ENCODE results near the gene STPG4. TPM values are rescaled to one million over a fixed set of nuclear protein-coding genes. Genes with fewer than 3 reads are reported as not detected.

Gene STPG4
- total and polyA plus RNA-seq, 12 donors: 0.06 to 0.45 (median 0.44) TPM; not detected in 9

DNA sequence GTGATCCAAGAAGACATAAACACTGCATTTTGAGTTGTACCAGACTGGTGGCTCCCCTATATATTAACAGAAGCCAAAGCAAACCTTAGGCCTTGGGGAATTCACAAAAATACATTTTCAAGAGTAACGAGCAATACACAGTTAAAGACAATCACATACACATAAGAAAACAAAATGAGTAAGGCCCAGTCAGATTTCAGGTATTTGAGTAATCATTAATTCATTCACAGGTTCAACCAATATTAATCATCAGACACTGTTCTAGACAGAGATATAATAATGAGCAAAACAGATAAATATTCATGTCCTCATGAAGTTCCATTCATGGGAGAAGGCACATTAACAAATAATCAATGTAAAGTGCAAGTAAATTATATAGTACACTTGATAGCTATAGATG is 9.6 kb downstream of the STPG4 start:
- TF ChIP-seq CTCF (IDR thresholded peaks at IDR 0.05): no peak
- Histone ChIP-seq H3K27me3 (no peaks in the 10 kb centered on the region), H3K9me3 (no peaks in the 10 kb centered on the region), H3K27ac (no peak overlapping the region), H3K4me1 (no peaks in the 10 kb centered on the region), H3K4me3 (no peak overlapping the region), H3K36me3 (peaks cover 0 to 86% (median 16%) of the 10 kb centered on the region in 9 donors)
- intact Hi-C loops (cut with DNase I): no loop called here
- 86 to 99% methylated on average over 1 of the region's 1 CpG for WGBS, 2 donors
- DNase-seq (no peak), ATAC-seq (no peak)

GRCh38 chr2:47141520-47141919 is 13.6 kb downstream of the STPG4 start:
- Histone ChIP-seq H3K4me1 (no peaks in the 10 kb centered on the region), H3K27me3 (no peaks in the 10 kb centered on the region), H3K36me3 (peaks cover 0 to 47% (median 0%) of the 10 kb centered on the region in 9 donors), H3K9me3 (peaks cover 0 to 19% (median 0%) of the 10 kb centered on the region in 11 donors), H3K4me3 (no peak overlapping the region), H3K27ac (no peak overlapping the region)
- WGBS, 2 donors: 87 to 98% methylated on average over 3 of the region's 3 CpGs
- TF ChIP-seq CTCF (IDR thresholded peaks at IDR 0.05): no peak
- ATAC-seq: no peak
- no peak for DNase-seq
- intact Hi-C loops (cut with DNase I): loop anchor here in 1 of 10 donors (5.0 kb wide), 1 partner anchor 49 kb away; no protein-coding TSS in a partner anchor

DNA sequence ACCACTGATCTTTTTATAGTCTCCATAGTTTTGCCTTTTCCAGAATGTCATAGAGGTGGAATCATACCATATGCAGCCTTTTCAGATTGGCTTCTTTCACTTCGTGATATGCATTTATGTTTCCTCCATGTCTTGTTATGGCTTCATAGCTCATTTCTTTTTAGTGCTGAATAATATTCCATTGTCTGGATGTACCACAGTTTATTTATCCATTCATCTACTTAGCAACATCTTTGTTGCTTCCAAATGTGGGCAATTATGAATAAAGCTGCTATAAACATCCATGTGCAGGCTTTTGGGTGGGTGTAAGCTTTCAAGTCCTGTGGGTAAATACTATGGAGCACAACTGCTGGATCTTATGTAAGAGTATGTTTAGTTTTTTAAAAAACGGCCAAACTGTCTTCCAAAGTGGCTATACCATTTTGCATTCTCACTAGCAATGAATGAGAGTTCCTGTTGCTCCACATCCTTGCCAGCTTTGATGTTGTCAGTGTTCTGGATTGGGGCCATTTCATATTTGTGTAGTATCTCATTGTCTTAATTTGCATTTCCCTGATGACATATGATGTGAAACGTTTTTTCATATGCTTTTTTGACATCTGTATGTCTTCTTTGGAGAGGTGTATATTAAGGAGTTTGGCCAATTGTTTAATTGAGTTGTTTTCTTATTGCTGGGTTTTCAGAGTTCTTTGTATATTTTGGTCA is 20.6 kb downstream of the STPG4 start:
- Histone ChIP-seq H3K4me1 (no peaks in the 10 kb centered on the region), H3K27me3 (no peaks in the 10 kb centered on the region), H3K9me3 (peaks cover 0 to 34% (median 8%) of the 10 kb centered on the region in 11 donors), H3K36me3 (no peaks in the 10 kb centered on the region), H3K4me3 (no peak overlapping the region), H3K27ac (no peak overlapping the region)
- 73% methylated on average over 3 of the region's 3 CpGs for WGBS, 2 donors
- ATAC-seq (no peak), DNase-seq (no peak)
- intact Hi-C loops (cut with DNase I): no loop called here
- no peak for TF ChIP-seq CTCF (IDR thresholded peaks at IDR 0.05)

- no peak for DNase-seq
- Histone ChIP-seq H3K9me3 (peaks cover 0 to 30% (median 8%) of the 10 kb centered on the region in 11 donors), H3K27ac (no peak overlapping the region), H3K4me1 (no peaks in the 10 kb centered on the region), H3K4me3 (no peak overlapping the region), H3K27me3 (no peaks in the 10 kb centered on the region), H3K36me3 (no peaks in the 10 kb centered on the region)
- no peak for ATAC-seq
- intact Hi-C loops (cut with DNase I): no loop called here
- 95 to 97% methylated on average over 4 of the region's 4 CpGs for WGBS, 2 donors
- no peak for TF ChIP-seq CTCF (IDR thresholded peaks at IDR 0.05)
Measured at GRCh38 chr2:47133046-47133445, 22.1 kb downstream of the STPG4 start.

All from heart right ventricle (tissue), 16 donors.